ENCODE data around the gene HCFC1. TPM values are rescaled to one million over a fixed set of nuclear protein-coding genes. Genes with fewer than 3 reads are reported as not detected.

The HCFC1 gene
- total RNA-seq, 1 experiment from 2014 or later: 137 TPM

GRCh38 chrX:153974003-153974725 is 2.5 kb upstream of the HCFC1 start:
- CTCF ChIA-PET: no interaction called here
- peaks cover 7% of the 10 kb centered on the region for H3K4me1 ChIP-seq (ENCODE audit: insufficient read depth, low read length, poor library complexity, severe bottlenecking)
- H3K9me3 ChIP-seq (ENCODE audit: low read depth, low read length, poor library complexity, severe bottlenecking): no peaks in the 10 kb centered on the region
- no peaks in the 10 kb centered on the region for H3K27me3 ChIP-seq (replicated peaks; ENCODE audit: insufficient read depth, low read depth, low read length, poor library complexity)
- H3K36me3 ChIP-seq (ENCODE audit: insufficient read depth, low read length, poor library complexity, severe bottlenecking): no peaks in the 10 kb centered on the region
- H3K27ac ChIP-seq (ENCODE audit: low read depth, low read length, poor library complexity, severe bottlenecking): peak overlapping the region; percentile 99
- BruUV-seq (replicated peaks): no TSS peak
- no peak for DNase-seq (ENCODE audit: low spot score)
- TF ChIP-seq CTCF (conservative IDR thresholded peaks at IDR 0.05; ENCODE audit: low read depth, low read length) (no peak), EZH2 (IDR thresholded peaks at IDR 0.05; ENCODE audit: borderline replicate concordance, low read depth, low read length, poor library complexity, severe bottlenecking) (no peak)
- intact Hi-C loops (cut with micrococcal nuclease; ENCODE audit: unreplicated experiment): loop anchor here (10.0 kb wide), 1 partner anchor 421 kb away; the partner anchor contains the start of gene RPL10
- peak overlapping the region; percentile 86 for H3K4me3 ChIP-seq (ENCODE audit: low read depth, low read length, poor library complexity, severe bottlenecking)
- POLR2A ChIA-PET (ENCODE audit: low non-redundant PET): interaction anchor here (0.6 kb wide), 1 partner anchor 11 kb away, joined by 3 read pairs; no protein-coding TSS in a partner anchor

DNA sequence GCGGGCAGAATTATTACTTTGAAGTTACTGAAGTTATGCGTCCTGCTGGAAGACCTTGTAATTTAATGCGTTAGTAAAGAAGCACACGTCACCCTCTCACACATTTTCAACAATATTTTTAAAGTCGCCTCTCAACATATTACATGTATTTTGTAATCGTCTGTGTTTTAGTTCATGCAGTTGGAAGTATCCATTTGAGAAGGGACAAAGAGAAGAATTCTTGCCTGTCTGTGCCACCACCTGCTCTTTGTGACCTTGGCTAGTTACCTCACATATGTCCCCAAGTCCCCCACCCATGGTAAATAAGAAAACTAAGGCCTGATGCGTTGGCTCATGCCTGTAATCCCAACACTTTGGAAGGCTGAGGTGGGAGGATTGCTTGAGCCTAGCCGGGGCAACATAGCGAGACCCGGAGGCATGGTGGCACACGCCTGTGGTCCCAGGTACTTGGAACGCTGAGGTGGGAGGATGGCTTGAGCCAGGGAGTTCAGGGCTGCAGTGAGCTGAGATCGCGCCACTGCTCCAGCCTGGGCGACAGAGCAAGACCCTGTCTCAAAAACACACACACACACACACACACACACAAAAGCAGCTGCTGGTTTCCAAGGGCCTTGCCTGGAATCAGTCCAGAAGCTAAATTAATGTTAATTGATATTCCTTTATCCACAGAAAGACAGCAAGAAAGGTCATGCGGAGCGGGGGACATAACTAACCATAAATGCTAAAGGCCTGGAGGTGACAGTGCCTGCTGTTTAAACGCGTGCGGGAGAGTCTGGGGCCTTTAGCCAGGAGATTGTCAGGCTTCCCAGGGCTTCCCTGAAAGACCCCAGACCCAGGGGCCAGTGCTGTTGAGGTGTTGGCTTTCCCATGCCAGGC is 1.7 kb upstream of the HCFC1 start:
- H3K27ac ChIP-seq (ENCODE audit: low read depth, low read length, poor library complexity, severe bottlenecking): peak overlapping the region; percentile 99
- H3K4me1 ChIP-seq (ENCODE audit: insufficient read depth, low read length, poor library complexity, severe bottlenecking): peaks cover 7% of the 10 kb centered on the region
- ChIA-PET CTCF (no interaction called here), POLR2A (ENCODE audit: low non-redundant PET) (interaction anchor here (0.6 kb wide), 1 partner anchor 10 kb away, joined by 3 read pairs; no protein-coding TSS in a partner anchor)
- H3K36me3 ChIP-seq (ENCODE audit: insufficient read depth, low read length, poor library complexity, severe bottlenecking): no peaks in the 10 kb centered on the region
- H3K27me3 ChIP-seq (replicated peaks; ENCODE audit: insufficient read depth, low read depth, low read length, poor library complexity): no peaks in the 10 kb centered on the region
- intact Hi-C loops (cut with micrococcal nuclease; ENCODE audit: unreplicated experiment): loop anchor here (10.0 kb wide), 1 partner anchor 421 kb away; the partner anchor contains the start of gene RPL10
- no peak for TF ChIP-seq CTCF (conservative IDR thresholded peaks at IDR 0.05; ENCODE audit: low read depth, low read length)
- TF ChIP-seq EZH2 (IDR thresholded peaks at IDR 0.05; ENCODE audit: borderline replicate concordance, low read depth, low read length, poor library complexity, severe bottlenecking): no peak
- BruUV-seq (replicated peaks): TSS peak; percentile 72
- peak overlapping the region; percentile 86 for H3K4me3 ChIP-seq (ENCODE audit: low read depth, low read length, poor library complexity, severe bottlenecking)
- H3K9me3 ChIP-seq (ENCODE audit: low read depth, low read length, poor library complexity, severe bottlenecking): no peaks in the 10 kb centered on the region
- DNase-seq (ENCODE audit: low spot score): no peak

DNA sequence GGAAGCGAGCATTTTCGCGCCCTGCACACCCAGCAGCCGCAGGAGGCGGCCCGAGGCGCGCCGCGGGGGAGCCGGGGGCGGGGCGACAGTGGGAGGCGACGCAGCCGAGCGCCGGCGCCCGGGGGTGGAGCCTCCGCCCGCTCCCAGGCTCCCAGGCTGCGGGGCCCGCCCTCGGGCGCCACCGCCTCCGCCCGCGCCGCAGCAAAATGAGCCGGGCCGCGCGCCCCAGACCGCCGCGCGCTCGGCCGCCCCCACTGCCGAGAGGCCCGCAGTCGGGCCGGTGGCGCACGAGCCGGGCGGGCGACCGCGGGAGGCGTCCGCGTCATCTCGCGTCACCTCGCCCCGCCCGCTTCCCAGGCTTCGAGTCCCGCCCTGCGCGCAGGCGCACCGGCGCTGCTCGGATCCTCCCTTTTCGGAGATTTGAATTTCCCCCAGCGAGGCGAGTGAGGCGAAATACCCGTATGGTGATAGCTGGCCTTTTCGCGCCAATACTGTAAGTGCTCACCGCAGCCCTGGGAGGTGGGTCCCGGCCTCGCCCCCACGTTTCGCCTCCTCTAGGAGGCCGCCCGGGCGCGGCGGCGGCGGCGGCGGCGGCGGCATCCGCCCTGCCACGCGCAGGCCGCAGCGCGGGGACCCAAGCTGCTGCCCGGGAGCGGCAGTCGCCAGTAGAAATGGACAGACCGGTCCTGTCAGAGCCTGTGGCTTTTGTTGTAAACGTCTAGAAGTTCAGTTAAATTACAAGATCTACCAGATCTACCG is 929 bp upstream of the HCFC1 start, which contains the start of gene TMEM187:
TMEM187 (plus strand) TSS at position 387 of the 759 bp plus-strand sequence. CDS start 9,309 bp downstream, outside the sequence.
- Histone ChIP-seq H3K9me3 (ENCODE audit: low read depth, low read length, poor library complexity, severe bottlenecking) (no peaks in the 10 kb centered on the region), H3K27me3 (replicated peaks; ENCODE audit: insufficient read depth, low read depth, low read length, poor library complexity) (no peaks in the 10 kb centered on the region), H3K4me3 (ENCODE audit: low read depth, low read length, poor library complexity, severe bottlenecking) (peak within 1 kb of the TSS; percentile 86), H3K4me1 (ENCODE audit: insufficient read depth, low read length, poor library complexity, severe bottlenecking) (peaks cover 13% of the 10 kb centered on the region), H3K36me3 (ENCODE audit: insufficient read depth, low read length, poor library complexity, severe bottlenecking) (no peaks in the 10 kb centered on the region), H3K27ac (ENCODE audit: low read depth, low read length, poor library complexity, severe bottlenecking) (peak within 1 kb of the TSS; percentile 99)
- TF ChIP-seq CTCF (conservative IDR thresholded peaks at IDR 0.05; ENCODE audit: low read depth, low read length) (no peak), EZH2 (IDR thresholded peaks at IDR 0.05; ENCODE audit: borderline replicate concordance, low read depth, low read length, poor library complexity, severe bottlenecking) (no peak)
- intact Hi-C loops (cut with micrococcal nuclease; ENCODE audit: unreplicated experiment): loop anchor here (10.0 kb wide), 1 partner anchor 422 kb away; the partner anchor contains the start of gene RPL10
- peak; percentile 97 for DNase-seq (ENCODE audit: low spot score)
- POLR2A ChIA-PET (ENCODE audit: low non-redundant PET): interaction anchor here (0.6 kb wide), 1 partner anchor 305 kb away, joined by 3 read pairs; no protein-coding TSS in a partner anchor
- BruUV-seq (replicated peaks): no TSS peak
- CTCF ChIA-PET: no interaction called here
